DOHH2 (cell line): ENCODE results near the gene AMY1C.

Source experiments
- EZH2phosphoT487 ChIP-seq: fragments of 200-600 bp; sonication (generic); IDR thresholded peaks from 2 replicates; pipeline ENCODE4 v1.6.1; 2017; ENCODE audit warnings: borderline replicate concordance, mild to moderate bottlenecking, antibody characterized with exemption, low read length, moderate library complexity, mixed read lengths
- TF ChIP-seq, protein P1 (sequence below): fragments of 200-600 bp; sonication (generic); IDR thresholded peaks from one replicate; pipeline ENCODE4 v1.5.1; 2014; ENCODE audit warnings: antibody characterized with exemption, mild to moderate bottlenecking, low read depth, low read length; ENCODE audit not compliant: poor library complexity, severe bottlenecking

DNA sequence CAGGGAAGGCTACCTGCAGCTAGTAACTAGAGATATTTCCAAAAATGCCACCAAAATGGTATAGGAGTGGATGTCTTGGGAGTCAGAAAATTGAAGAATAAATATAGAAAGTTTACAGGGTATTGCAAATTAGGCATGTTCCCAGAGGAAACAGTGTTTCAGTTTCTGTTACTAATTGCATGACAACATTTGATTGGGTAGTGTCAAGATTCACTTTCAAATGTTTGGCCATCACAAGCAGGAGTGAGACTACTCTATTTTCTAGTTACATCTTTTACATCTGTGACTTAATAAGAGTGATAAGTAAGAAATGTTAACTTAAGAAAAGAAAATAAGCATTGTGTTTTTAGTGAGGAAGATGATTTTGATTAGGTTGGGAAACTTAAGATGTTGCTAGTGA is 30.2 kb downstream of the AMY1C start:
- TF ChIP-seq, protein P1, sequence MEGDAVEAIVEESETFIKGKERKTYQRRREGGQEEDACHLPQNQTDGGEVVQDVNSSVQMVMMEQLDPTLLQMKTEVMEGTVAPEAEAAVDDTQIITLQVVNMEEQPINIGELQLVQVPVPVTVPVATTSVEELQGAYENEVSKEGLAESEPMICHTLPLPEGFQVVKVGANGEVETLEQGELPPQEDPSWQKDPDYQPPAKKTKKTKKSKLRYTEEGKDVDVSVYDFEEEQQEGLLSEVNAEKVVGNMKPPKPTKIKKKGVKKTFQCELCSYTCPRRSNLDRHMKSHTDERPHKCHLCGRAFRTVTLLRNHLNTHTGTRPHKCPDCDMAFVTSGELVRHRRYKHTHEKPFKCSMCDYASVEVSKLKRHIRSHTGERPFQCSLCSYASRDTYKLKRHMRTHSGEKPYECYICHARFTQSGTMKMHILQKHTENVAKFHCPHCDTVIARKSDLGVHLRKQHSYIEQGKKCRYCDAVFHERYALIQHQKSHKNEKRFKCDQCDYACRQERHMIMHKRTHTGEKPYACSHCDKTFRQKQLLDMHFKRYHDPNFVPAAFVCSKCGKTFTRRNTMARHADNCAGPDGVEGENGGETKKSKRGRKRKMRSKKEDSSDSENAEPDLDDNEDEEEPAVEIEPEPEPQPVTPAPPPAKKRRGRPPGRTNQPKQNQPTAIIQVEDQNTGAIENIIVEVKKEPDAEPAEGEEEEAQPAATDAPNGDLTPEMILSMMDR = no peak
- no peak for TF ChIP-seq EZH2phosphoT487
